HG02938 (cell line): ENCODE measurements around the gene GAGE10.
"Not testable (repeated sequence)": the region's sequence is repeated elsewhere in the genome, so short reads cannot be mapped to it uniquely, and the experiment has no call there.

Source experiments
- ATAC-seq: cut with Tn5 transposase; IDR thresholded peaks from one replicate; pipeline ENCODE4 v1.9.1; 2021; ENCODE audit warnings: mild to moderate bottlenecking, moderate library complexity; ENCODE audit not compliant: unreplicated experiment

The GAGE10 gene

DNA sequence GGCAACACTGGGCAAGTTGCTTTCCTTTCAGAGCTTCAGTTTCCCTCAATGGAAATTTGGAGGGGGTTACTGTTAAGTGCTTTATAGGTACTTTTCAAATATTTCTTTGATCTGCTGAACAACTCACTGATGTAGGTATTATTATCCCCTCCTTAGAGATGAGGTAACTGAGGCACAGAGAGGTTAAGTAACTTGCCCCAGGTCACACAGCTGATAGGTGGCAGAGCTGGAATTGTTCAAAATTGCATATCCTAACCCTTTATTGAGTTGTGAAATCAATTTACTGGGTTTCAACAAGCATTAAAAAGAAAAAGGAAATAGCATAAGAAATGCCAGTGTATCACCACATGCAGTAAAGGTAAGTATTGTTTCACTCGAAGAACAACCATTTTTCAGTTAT, 27.2 kb upstream of the GAGE10 start:
- ATAC-seq = no peak

GRCh38 chrX:49276671-49277534, 26.5 kb upstream of the GAGE10 start:
- ATAC-seq = no peak

DNA sequence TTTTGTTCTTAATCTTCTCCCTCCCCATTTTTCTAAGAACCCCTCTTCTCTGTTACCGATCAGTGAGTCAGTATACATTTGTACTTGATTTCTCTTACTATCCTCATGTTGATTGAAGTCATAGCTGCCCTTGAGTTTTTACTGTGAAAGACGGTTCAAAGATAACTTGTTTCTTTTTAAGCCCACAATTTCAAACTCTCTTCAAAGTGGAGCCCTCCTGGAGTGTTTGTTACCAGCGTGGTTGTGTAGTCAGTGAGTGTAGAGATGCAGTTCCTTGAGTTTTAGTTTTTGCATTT, 26.0 kb upstream of the GAGE10 start:
- ATAC-seq = no peak

GRCh38 chrX:49278081-49278480, 25.4 kb upstream of the GAGE10 start:
- ATAC-seq = no peak

DNA sequence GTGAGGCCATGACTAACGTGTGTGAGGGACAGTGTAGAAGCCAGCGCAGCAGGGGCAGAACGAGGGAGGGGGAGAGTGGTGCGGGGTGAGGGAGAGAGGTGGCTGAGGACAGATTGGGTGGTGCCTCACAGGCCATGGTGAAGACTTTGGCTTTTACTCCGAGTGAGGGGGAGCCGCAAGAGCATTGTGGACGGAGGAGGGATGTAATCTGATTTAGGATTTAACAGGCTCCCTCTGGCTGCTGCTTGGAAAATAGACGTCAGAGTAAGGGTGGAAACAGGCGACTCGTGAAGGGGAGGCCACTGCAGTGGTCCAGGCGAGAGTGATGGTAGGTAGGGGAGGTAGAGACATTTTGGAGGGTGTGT, 20.8 kb upstream of the GAGE10 start:
- ATAC-seq = no peak

- no peak for ATAC-seq
These were observed 19.2 kb upstream of the GAGE10 start for GRCh38 chrX:49284212-49284611.

GRCh38 chrX:49286136-49286535, 17.3 kb upstream of the GAGE10 start:
- ATAC-seq = no peak

DNA sequence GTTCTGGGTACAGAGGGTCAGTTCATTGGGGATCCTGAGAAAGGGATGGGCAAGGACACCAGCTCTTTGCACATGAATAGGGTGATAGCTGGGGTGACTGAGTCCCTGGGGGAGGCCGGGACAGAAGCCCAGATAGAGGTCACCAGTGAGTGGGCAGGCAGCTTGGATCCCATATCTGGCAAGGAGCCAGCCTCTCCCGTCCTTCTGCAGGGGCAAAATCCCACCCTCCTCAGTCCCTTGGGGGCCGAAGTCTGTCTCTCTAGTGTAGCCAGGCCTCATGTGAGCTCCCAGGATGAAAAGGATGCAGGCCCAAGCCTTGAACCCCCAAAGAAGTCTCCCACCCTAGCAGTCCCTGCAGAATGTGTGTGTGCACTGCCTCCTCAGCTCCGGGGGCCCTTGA, 16.9 kb upstream of the GAGE10 start:
- no peak for ATAC-seq

DNA sequence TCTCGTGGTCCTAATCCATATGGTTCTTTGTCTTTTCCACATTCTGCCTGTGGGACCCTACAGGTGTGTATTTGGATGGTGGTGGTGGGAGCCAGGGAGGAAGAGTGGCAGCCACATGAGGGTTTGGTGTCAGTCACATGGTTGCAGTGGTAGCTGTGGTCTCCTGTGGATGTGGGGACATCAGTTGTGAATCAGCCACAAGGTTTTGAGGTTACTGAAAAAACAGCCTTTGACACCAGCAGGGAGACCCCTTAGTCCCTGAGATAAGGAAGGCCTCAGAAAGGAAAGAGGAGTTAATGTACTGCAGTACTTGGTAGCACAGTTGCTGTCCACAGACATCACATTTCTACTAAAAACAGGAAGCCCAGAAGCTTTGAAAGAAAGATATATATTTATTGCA, 15.8 kb upstream of the GAGE10 start:
- ATAC-seq = no peak

GRCh38 chrX:49290215-49290614, 13.2 kb upstream of the GAGE10 start:
- no peak for ATAC-seq

DNA sequence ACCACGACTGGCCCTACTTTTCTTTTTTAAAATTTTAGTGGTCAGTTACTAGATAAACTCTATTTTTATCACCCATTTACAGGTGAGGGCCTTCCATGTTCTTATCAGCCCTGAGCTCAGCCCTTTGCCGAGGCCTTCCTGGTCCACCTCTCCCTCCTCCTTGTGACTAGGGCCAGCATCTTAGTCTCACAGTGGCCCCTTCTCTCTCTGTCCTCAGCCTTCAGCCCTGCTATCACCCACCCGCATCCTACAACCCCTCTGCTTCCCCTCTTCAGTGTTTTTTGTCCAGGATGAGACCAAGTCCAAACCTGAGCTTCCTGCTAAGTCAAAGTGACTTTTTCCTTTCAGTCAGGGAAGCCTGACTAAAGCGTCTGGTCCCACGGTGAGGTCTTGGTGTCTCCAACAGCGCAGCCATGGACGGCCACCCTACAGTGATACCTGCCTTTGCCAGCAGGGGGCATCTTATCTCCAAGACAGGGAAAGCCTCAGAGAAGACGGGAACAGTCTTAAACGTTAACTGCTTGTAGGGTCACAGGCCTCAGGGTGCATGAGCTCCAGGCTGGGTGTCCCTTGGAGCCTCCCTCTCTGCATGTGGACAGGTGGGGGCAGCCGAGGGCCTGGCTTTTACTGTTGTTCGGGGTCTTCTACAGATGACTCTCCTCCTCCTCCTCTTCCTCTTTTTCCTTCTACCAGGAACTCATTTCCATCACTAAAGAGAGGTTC, 11.7 kb upstream of the GAGE10 start:
- peak; percentile 72 for ATAC-seq

- ATAC-seq = no peak
These were observed 10.8 kb upstream of the GAGE10 start for GRCh38 chrX:49292400-49293362.

- ATAC-seq = not testable (repeated sequence)
These were observed 4.2 kb upstream of the GAGE10 start for GRCh38 chrX:49299293-49299692.

DNA sequence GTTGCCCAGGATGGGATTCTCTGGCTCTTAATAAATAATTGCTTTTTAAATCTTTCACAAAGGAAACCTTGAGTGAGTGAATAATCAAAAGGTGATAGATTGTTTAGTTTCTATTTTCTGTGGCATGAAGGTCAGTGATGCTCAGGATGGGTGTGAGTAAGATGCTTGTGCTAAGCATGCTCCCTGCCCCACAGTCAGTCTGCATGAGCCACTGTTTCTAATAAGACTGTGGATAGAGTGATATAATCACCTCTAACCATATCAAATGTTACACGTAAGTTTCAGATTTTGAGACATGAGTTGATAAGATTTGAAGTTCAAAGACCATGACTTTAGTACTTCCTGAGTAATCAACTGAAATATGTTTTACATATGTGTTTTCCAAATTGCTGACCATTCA, 2.7 kb upstream of the GAGE10 start:
- no peak for ATAC-seq

DNA sequence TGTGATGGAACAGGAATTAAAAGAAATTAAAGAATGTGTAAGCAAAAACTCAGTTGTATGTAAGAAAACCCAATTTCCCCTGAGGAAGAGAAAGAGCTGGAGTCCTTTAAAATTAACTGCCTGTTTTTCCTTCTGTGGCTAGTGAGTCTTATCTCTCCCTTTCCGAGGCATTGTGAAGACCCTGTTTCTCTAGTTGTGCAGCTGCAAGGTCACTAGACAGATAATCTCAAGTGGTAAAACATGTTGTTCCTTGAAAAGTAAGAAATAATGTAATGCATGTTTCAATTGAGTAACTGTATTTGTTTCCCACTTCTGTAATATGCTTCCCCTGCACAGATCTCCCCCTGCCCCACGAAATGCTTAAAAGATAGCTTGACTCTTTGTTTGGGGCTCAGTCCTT, 4.3 kb downstream of the GAGE10 start:
- ATAC-seq = not testable (repeated sequence)

DNA sequence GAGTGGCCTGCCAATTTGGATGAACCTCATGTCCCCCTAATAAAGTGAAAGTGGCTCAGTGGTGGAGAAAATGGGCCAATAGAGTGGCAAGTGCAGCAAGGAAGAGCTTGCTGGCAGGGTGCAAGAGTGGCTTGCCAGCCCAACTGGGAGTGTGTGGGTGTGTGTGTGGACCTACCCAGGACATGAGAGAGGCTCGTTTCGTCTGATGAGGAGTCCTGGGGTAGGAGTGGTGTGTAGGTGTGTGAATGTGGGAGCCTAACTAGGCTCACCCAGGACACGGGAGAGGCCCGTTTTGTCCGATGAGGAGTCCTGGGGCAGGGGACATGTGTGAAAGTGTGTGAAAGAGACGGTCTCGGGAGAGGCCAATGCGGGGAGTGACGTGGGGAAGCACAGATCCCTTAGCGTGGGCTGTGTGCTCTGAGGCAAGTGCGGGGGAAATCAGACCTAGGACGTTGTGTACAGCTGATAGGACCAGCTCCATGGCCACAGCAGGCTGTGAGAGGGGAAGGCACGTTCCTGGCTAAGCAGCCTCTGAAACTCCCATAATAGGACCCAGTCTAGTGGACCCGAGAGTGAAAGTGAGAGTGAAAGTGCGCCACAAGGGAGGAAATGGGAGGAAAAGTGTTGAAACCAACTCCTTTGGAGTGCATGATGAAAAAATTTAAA, 5.3 kb downstream of the GAGE10 start:
- no peak for ATAC-seq

DNA sequence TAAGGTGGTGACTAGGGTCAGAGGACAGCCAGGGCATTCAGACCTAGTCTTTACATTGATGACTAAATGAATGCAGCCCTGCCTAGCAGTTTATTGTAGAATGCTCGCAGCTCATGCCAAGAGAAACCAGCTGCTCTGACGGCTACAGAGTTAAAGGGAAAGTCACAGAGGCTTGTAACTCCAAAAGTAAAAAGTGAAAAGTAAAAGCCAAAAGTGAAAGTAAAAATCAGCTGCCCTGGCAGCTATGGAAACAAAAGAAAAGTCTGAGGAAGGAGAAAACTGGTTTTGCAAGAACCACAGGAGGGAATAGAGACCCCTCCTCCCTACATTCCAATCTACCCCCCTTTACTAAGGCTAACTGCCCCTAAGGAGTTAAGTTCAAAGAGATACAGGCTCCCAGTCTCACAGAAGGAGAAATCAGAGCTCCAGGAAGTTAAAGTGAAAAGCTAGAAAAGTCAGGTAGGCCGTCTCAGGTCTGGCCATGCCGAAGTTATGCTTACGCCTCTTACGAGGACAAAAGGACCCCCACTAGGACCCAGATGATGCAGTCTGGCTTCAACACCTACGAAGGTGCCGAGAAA, 6.0 kb downstream of the GAGE10 start:
- ATAC-seq = no peak

- no peak for ATAC-seq
These were observed 6.9 kb downstream of the GAGE10 start for GRCh38 chrX:49310371-49310770.

DNA sequence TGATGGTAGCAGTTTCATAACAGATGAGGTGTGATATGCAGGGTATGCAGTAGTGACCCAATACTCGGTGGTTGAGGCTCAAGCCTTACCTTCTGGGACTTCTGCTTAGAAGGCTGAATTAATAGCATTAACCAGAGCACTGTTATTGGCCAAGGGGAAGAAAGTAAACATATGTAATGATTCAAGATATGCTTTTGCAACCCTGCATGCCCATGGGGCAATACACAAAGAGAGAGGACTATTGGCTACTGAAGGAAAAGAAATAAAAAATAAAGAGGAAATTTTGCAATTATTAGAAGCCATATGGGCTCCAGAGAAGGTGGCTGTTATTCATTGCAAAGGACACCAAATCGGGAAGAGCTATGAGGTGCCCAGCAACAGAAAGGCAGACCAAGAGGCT, 8.7 kb downstream of the GAGE10 start:
- ATAC-seq = no peak

GRCh38 chrX:49316085-49316484, 12.6 kb downstream of the GAGE10 start:
- no peak for ATAC-seq

- not testable (repeated sequence) for ATAC-seq
These were observed 18.3 kb downstream of the GAGE10 start, which contains the start of gene GAGE12J for GRCh38 chrX:49321737-49322136. TSS of gene GAGE12J (plus strand) at chrX:49322037. CDS start at chrX:49323194, 1,157 bp downstream.
